Panc1 (cell line): ENCODE results near the gene SPEM3. TPM values are rescaled to one million over a fixed set of nuclear protein-coding genes. Genes with fewer than 3 reads are reported as not detected.

Experiments used
- ATAC-seq: fragments of 200-7000 bp; cut with Tn5 transposase; 2 replicates; pipeline ENCODE4 v1.9.1; 2020; ENCODE audit warnings: mild to moderate bottlenecking, moderate library complexity
- BruUV-seq: library from RNA; stranded (reverse); fragments of 400-500 nt; replicated peaks from 2 replicates; lab custom pipeline; 2021; lab: Mats Ljungman, UMichigan
- CTCF ChIA-PET: fragments of 300-600 bp; sonication (Branson Sonifier 250); formaldehyde crosslinking; loops from one replicate; lab custom pipeline; 2022; ENCODE audit warnings: antibody characterized with exemption; lab: Charles Lee
- POLR2A ChIA-PET: fragments of 300-600 bp; sonication (Branson Sonifier 250); formaldehyde crosslinking; loops from one replicate; lab custom pipeline; 2022; ENCODE audit warnings: antibody characterized with exemption; lab: Charles Lee
- DNase-seq: peaks from one replicate; pipeline ENCODE4 v3.0.0-alpha.2; 2010; ENCODE audit warnings: low read depth, low spot score
- H3K27ac ChIP-seq: 2 replicates; pipeline ENCODE4 v1.5.1; 2011; ENCODE audit warnings: mild to moderate bottlenecking, low read length, inconsistent platforms
- H3K27me3 ChIP-seq: fragments of 200-500 bp; sonication (Bioruptor generic); 2 replicates; pipeline ENCODE4 v1.6.0; 2014; ENCODE audit warnings: low read length, inconsistent platforms; ENCODE audit not compliant: control insufficient read depth, insufficient read depth
- H3K36me3 ChIP-seq: fragments of 200-500 bp; sonication (Bioruptor generic); 2 replicates; pipeline ENCODE4 v1.5.1; 2014; ENCODE audit warnings: inconsistent platforms, mild to moderate bottlenecking, low read length, moderate library complexity; ENCODE audit not compliant: control insufficient read depth, insufficient read depth
- H3K4me1 ChIP-seq: 2 replicates; pipeline ENCODE4 v1.5.1; 2011; ENCODE audit warnings: inconsistent platforms, mild to moderate bottlenecking, low read length, moderate library complexity; ENCODE audit not compliant: control insufficient read depth, insufficient read depth
- H3K4me3 ChIP-seq, 2 experiments: 2 replicates each; pipeline ENCODE4 v1.5.1; 2011 to 2012; ENCODE audit warnings: low read depth in 2 of 2, low read length in 2 of 2, mild to moderate bottlenecking in 2 of 2, inconsistent platforms in 1 of 2, moderate library complexity in 1 of 2
- H3K9me3 ChIP-seq: fragments of 200-500 bp; sonication (Bioruptor generic); 2 replicates; pipeline ENCODE4 v1.5.1; 2014; ENCODE audit warnings: low read depth, mild to moderate bottlenecking, inconsistent platforms, low read length, moderate library complexity; ENCODE audit not compliant: control insufficient read depth, insufficient read depth
- CTCF ChIP-seq: fragments of 450-650 bp; IDR thresholded peaks from 2 replicates; pipeline ENCODE4 v1.5.1; 2017; ENCODE audit warnings: mild to moderate bottlenecking
- POLR2AphosphoS5 ChIP-seq: IDR thresholded peaks from 2 replicates; pipeline ENCODE4 v1.6.1; 2012; ENCODE audit warnings: mild to moderate bottlenecking, low read depth, low read length, moderate library complexity
- SIN3A ChIP-seq: IDR thresholded peaks from 2 replicates; pipeline ENCODE4 v1.6.1; 2012; ENCODE audit warnings: low read depth, mild to moderate bottlenecking, low read length, moderate library complexity, borderline replicate concordance; ENCODE audit not compliant: insufficient read depth
- TCF7L2 ChIP-seq: IDR thresholded peaks from 2 replicates; pipeline ENCODE4 v1.6.1; 2011; ENCODE audit warnings: mild to moderate bottlenecking, low read depth, low read length, inconsistent platforms
- in situ Hi-C: cut with HindIII; loops from 2 replicates; pipeline ENCODE4 v1.10.0; 2016; ENCODE audit warnings: low sequenced_read_pairs, low pct_unique_long_range_greater_than_20kb
- intact Hi-C: fragments of 100-400 bp; cut with micrococcal nuclease; formaldehyde crosslinking; loops from one replicate; pipeline ENCODE4 v1.10.0; 2022; ENCODE audit not compliant: unreplicated experiment
- total RNA-seq: library from RNA; stranded (reverse); gene quantifications from one replicate; pipeline ENCODE4 v1.2.1, GENCODE V29; 2021; ENCODE audit not compliant: unreplicated experiment
- TF ChIP-seq, protein P1 (sequence below), 2 experiments: IDR thresholded peaks; 2 replicates each; pipeline ENCODE4 v1.6.1; 2011 to 2012; ENCODE audit warnings: low read depth in 2 of 2, control low read depth in 1 of 2, low read length in 1 of 2, mild to moderate bottlenecking in 1 of 2, moderate library complexity in 1 of 2; ENCODE audit not compliant: insufficient read depth in 1 of 2

Gene SPEM3
- total RNA-seq, 1 experiment from 2014 or later, result not detected

- Histone ChIP-seq H3K4me1 (no peaks in the 10 kb centered on the region), H3K9me3 (no peaks in the 10 kb centered on the region), H3K27me3 (no peaks in the 10 kb centered on the region), H3K4me3 (no peak overlapping the region), H3K27ac (no peak overlapping the region), H3K36me3 (no peaks in the 10 kb centered on the region)
- no peak for DNase-seq
- no TSS peak for BruUV-seq
- ChIA-PET CTCF (no interaction called here), POLR2A (no interaction called here)
- no peak for ATAC-seq
- intact Hi-C loops (no loop called here), in situ Hi-C loops (no loop called here)
- TF ChIP-seq SIN3A, result no peak
- no peak for TF ChIP-seq POLR2AphosphoS5
- TF ChIP-seq, protein P1, sequence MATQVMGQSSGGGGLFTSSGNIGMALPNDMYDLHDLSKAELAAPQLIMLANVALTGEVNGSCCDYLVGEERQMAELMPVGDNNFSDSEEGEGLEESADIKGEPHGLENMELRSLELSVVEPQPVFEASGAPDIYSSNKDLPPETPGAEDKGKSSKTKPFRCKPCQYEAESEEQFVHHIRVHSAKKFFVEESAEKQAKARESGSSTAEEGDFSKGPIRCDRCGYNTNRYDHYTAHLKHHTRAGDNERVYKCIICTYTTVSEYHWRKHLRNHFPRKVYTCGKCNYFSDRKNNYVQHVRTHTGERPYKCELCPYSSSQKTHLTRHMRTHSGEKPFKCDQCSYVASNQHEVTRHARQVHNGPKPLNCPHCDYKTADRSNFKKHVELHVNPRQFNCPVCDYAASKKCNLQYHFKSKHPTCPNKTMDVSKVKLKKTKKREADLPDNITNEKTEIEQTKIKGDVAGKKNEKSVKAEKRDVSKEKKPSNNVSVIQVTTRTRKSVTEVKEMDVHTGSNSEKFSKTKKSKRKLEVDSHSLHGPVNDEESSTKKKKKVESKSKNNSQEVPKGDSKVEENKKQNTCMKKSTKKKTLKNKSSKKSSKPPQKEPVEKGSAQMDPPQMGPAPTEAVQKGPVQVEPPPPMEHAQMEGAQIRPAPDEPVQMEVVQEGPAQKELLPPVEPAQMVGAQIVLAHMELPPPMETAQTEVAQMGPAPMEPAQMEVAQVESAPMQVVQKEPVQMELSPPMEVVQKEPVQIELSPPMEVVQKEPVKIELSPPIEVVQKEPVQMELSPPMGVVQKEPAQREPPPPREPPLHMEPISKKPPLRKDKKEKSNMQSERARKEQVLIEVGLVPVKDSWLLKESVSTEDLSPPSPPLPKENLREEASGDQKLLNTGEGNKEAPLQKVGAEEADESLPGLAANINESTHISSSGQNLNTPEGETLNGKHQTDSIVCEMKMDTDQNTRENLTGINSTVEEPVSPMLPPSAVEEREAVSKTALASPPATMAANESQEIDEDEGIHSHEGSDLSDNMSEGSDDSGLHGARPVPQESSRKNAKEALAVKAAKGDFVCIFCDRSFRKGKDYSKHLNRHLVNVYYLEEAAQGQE (IDR thresholded peaks at IDR 0.05; ENCODE audit: insufficient read depth in 1 of 2, low read depth in 2 of 2, low read length in 1 of 2), result no peak
- no peak for TF ChIP-seq TCF7L2
- TF ChIP-seq CTCF, result no peak
These were observed 7.5 kb upstream of the SPEM3 start for GRCh38 chr17:7421186-7421585.

DNA sequence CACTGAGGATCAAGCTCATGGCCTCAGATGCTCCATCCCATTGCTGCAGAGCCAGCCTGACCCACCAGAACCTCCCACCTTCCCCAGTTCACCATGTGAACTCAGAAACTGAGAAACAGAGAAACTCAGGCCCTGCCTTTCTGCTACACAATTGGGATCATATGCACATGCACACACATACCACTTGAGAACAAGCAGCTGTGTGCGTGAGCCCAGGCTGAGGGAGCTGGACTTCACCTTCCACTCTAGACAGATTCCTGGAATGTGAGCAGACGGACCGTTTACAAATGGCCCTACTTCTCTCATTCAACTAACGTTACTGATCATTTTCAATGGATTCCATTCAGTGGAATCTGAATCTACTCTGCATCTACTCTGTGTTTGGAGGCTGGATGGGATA is 5.0 kb upstream of the SPEM3 start:
- Histone ChIP-seq H3K27ac (no peak overlapping the region), H3K4me3 (no peak overlapping the region), H3K36me3 (no peaks in the 10 kb centered on the region), H3K4me1 (no peaks in the 10 kb centered on the region), H3K9me3 (no peaks in the 10 kb centered on the region), H3K27me3 (no peaks in the 10 kb centered on the region)
- ChIA-PET POLR2A (no interaction called here), CTCF (interaction anchor here (0.6 to 1.0 kb wide), 3 partner anchors 56 to 104 kb away, joined by 3 to 5 read pairs (median 4); no protein-coding TSS in a partner anchor)
- intact Hi-C loops, result no loop called here
- in situ Hi-C loops, result no loop called here
- BruUV-seq, result no TSS peak
- DNase-seq (no peak), ATAC-seq (no peak)
- TF ChIP-seq, protein P1 (IDR thresholded peaks at IDR 0.05; ENCODE audit: insufficient read depth in 1 of 2, low read depth in 2 of 2, low read length in 1 of 2), result no peak
- TF ChIP-seq POLR2AphosphoS5, result no peak
- no peak for TF ChIP-seq SIN3A
- TF ChIP-seq CTCF, result no peak
- no peak for TF ChIP-seq TCF7L2
